Middle frontal gyrus (tissue), 1 donor: ENCODE data around the gene KCNMA1.
"Not testable (repeated sequence)": the region's sequence is repeated elsewhere in the genome, so short reads cannot be mapped to it uniquely, and the experiment has no call there.

Source experiments
- DNase-seq: peaks from one replicate; pipeline ENCODE4 v3.0.0-alpha.2; 2015; ENCODE audit warnings: low spot score; ENCODE audit errors: extremely low spot score

Gene KCNMA1

DNA sequence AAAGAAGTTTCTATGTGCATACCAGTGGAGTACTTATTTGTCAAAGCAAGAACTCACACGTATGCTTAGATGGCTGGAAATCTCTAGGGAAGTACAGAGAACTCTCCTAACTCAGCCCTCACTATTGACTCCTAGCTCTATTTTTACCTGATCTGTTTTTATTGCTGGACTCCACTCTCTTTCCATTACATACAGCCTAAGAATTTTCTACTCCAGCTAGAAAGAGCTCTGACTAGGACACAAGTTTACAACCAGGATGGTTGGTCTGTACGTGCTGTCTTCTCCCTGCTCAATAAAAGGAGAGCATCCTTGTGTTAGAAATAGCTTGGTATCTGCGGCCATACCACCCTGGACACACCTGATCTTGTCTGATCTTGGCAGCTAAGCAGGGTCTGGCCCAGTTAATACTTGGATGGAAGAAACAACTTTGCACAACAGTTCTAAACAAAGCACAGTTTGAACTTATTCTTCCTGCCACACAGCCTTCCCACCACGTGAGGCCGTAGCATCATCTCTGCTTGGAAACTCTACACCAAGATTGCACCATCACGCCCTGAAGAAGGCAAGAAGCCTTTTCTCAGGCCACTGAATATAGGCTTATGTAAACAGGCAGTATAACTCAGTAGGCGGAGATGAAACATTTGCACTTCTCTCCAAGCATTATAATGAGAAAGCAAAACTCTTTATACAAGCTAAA, 50.7 kb downstream of the KCNMA1 start:
- no peak for DNase-seq

- no peak for DNase-seq
These were observed 52.7 kb downstream of the KCNMA1 start for GRCh38 chr10:77584938-77585337.

DNA sequence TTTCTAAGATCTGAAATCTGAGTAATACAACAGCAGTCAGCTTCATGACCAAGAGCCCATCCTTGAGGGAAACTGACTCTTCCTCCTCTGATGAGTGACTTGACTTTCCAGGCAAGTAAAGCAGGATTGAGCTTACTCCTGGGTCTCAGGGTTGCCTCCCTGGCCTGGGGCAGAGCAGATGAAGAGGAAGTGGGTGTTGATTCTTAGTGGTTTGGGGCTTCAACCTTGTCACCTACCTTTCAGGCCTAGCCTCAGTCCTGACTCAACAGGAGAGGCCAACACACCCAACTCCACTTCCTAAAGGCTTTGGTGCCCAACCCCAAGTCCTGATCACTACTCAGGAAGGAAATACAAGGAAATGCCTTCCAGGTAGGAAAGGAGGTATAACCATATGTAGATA, 54.1 kb downstream of the KCNMA1 start:
- no peak for DNase-seq

GRCh38 chr10:77582710-77583115, 54.9 kb downstream of the KCNMA1 start:
- DNase-seq: no peak

DNA sequence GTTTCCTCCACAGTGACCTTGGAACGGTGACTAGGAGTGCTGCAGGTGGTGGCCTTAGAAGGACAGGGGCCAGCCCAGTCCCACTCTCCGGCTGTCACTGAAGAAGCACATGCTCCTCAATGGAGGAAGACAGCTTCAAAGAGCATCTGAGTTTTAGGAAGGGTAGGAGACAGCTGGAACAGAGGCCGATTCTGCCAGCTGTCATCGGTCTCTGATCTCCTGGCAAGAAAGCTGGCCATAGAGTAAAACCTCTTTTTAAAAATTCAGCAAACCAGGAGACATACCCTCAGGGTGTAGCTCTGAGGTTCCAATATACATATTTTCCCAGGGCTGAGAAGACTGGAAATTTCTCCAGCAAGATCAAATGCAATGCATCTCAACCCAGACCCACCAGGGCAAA, 55.9 kb downstream of the KCNMA1 start:
- DNase-seq: no peak

GRCh38 chr10:77580482-77580881, 57.1 kb downstream of the KCNMA1 start:
- DNase-seq: no peak

DNA sequence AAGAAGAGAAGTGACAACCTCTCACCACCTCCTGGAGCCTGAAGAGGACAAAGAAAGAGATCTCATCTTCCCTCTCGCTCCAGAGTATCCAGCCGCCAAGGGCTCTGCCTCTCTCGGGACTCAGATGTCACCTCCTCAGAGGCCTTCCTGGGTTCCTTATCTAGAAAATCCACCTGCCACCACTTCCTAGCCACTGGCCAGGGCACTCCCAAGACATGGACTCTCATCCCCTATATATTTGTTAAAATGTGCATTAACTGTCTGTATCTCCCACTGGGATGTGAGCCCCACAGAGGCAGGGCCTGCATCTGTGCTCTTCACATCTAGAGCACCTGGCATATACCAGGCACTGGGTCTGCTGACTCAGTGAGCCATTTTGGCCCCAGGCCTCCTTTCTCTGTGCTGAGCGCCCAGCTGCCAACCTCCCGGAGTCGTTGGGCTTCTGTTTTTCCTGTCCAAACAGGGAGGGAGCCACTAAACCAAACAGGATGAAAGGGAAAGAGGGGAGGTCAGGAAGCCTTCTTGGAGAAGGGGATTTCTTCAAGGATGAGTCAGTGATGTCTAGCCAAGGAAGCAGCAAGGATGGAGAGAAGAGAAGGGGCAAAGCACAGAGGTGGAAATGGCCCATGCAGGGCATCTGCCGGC, 58.9 kb downstream of the KCNMA1 start:
- no peak for DNase-seq

GRCh38 chr10:77577666-77578229, 59.9 kb downstream of the KCNMA1 start:
- no peak for DNase-seq

- no peak for DNase-seq
These were observed 61.1 kb downstream of the KCNMA1 start for GRCh38 chr10:77576444-77577032.

DNA sequence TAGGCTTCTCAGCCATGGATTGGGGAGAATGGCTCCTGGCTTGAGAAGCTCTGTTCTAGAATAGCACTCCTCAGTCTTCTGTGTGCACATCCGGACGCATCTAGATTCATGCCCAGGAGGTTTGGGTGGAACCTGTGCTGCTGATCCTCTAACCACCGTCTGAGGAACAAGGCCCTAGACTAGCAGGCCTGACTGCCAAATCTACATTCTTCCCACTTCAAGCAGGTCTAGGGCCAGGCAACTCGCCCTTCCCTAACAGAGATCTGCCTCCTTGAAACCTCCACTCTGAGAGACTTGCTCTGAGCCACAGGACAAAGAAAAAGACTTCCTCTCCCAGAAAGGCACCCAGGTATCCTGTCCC, 61.6 kb downstream of the KCNMA1 start:
- no peak for DNase-seq

DNA sequence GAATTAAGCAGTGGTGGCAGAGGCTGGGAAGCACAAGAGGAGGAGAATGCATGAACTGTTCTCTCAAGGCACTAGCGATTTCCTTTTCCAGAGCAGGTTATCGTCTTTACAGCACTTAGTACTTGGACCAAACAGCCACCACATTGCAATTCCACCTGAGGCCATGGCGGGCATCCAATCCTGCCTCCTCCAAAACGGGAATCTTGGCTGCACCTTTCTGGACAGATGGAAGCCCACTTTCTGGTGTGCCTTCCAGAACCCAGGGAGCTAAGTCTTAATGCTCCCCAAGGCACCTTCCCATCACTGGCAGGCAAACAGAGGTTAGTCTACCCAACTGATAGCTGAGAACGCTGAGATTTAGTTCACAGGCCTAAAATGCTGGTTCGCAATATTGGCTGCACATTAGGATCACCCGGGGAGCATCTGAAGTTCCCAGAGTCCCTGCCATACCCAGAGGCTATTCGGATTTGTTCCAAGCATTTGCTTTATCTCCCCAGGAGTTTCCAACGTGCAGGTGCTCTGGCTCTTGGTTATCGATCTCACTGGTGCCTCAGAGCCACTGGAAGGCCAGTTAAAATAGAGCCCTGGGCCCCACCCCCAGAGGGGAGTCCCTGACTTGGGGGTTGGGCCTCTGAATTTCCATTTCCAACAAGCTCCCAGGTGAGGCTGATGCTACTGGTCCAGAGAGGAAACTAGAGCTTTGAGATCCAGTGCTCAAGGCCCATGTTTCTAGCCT, 62.2 kb downstream of the KCNMA1 start:
- no peak for DNase-seq

- no peak for DNase-seq
These were observed 63.2 kb downstream of the KCNMA1 start for GRCh38 chr10:77574438-77574837.

- not testable (repeated sequence) for DNase-seq
These were observed 65.1 kb downstream of the KCNMA1 start for GRCh38 chr10:77572520-77572919.

DNA sequence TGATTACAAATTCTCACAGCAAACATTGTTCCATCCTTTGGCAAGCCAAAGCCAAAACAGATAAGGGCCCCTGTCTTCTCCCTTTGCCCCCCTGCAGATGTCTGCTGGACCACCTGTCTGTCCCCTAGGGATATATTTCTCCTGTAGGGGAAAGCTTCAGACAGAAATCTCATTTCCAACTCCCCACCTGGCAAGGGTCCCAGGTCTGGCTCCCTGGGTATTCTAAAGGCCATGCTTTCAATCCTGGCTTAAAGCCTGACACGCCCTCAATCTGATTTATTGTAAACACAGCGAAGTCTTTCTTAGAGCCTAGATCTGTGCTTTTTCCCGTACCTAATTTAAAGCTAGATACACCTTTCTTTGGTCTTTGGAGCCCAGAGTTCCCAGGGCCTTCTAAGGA, 66.1 kb downstream of the KCNMA1 start:
- no peak for DNase-seq

DNA sequence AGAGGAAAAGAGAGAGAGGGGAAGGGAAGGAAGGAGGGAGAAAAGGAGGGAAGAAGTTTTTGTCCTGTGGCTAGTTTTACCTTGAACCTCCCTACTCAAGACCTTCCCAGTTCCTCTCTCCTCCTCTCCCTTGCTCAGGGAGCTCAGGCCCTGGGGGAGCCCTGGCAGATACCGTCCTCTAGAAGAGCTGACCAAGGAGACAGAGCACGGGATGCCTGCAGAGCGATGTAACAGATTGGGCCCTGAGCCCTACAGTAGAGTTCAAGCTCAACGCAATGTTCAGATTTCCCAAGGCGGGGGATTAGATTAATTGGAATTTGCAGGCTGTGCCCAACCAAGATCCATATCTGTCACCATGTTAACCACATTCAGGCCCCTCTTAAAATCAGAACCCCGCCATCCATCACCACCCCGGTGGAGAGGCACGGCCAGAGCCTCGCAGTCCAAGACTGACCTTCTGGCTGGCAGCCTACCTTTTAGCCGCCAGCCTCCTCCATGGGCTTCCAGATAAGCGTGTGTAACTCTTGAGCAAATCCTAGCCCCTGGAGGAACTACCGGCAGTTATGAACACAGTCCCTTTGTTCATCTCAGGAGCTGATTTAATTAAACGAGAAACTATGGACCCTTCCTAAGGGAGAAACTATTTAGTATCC, 70.6 kb downstream of the KCNMA1 start:
- no peak for DNase-seq

DNA sequence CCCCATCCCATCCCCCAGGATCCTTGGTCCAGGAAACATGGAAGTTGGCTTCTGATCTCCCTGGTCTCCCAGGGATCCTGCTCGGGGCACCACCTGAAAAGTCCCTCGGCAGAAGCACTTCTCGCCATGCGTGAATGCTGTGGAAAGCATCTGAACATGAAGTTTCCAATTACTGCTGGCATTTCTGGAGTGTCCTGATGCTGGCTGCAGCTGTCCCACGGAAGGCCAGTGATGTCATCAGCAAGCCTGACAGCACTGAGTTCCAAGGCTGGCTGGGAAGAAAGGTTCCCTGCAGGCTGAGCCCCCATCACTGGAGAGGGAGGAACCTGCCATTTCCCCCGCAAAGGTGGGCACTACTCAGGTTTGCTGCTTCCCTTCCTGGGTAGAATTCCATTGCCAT, 71.4 kb downstream of the KCNMA1 start:
- no peak for DNase-seq

- no peak for DNase-seq
These were observed 72.0 kb downstream of the KCNMA1 start for GRCh38 chr10:77565590-77566023.

GRCh38 chr10:77564731-77565589, 72.6 kb downstream of the KCNMA1 start:
- DNase-seq: no peak

DNA sequence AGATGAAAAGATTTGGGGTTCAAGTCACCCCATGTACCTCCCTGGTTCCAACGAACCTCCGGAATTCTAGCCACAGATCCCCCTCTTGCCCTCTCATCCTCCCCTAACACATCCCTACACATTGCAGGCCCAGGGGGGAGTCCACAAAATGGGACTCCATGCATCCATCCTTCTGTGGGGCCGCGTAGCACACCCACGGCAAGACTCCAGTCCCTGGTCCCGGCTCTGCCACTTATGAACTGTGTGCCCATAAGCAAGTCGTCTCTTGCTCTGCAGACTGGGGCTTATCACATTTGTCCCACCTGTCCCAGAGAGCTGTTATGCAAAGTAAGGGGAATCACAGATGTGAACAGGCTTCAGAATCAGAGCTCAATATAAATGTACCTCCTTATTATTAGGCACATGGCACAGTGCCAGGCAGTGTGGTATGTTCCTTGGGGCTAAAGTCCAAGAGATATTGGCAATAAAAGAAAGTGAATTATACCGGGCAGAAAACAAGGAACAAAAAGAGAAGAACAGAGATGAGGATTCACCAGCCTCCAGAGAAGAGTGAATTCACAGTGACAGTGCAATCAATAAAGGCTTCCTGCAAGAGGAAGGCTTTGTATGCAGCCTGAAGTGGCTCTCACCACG, 73.9 kb downstream of the KCNMA1 start:
- DNase-seq: no peak

DNA sequence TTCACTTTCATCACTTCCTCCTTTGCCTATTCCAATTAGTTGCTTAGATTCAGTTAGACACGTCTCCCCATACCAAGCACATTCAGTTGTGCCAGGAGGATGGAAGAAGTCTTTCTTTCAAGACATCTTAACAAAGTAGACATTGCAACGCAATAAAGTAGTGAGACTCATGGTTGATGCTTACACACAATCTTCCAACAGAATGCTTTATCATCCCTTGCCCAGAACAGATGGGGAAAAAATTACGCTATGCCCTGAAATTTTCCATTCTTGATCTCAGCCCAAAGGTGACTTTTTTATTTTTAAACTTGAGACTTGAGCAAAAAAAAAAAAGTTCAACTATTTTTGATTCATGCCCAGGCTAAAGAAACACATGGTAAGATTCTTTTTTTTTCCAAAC, 74.9 kb downstream of the KCNMA1 start:
- DNase-seq: no peak
